H1 (cell line): ENCODE data around the gene ATP9B. TPM values are rescaled to one million over a fixed set of nuclear protein-coding genes. Genes with fewer than 3 reads are reported as not detected.

Source experiments
- CTCF ChIA-PET: fragments of 300-600 bp; sonication (Branson Sonifier 250); formaldehyde crosslinking; loops from one replicate; lab custom pipeline; 2021; ENCODE audit not compliant: partially characterized antibody; lab: Charles Lee
- POLR2A ChIA-PET: fragments of 300-600 bp; sonication (Branson Sonifier 250); formaldehyde crosslinking; loops from one replicate; lab custom pipeline; 2021; ENCODE audit warnings: inconsistent platforms; ENCODE audit not compliant: partially characterized antibody; lab: Charles Lee
- DNase-seq, 2 experiments: peaks; one replicate each; pipeline versions ENCODE4 v3.0.0 to v3.0.0-alpha.2; 2010 to 2022; ENCODE audit warnings: low spot score in 2 of 2, low read depth in 1 of 2, mixed read lengths in 1 of 2
- FAIRE-seq: peaks from 2 replicates; lab custom pipeline; 2011; peaks lifted over from hg19 to GRCh38; lab: Jason Lieb, UNC
- H2AFZ ChIP-seq: 2 replicates; pipeline ENCODE4 v1.8.1; 2012; ENCODE audit warnings: low read length, inconsistent platforms
- H2AK5ac ChIP-seq: 2 replicates; pipeline ENCODE4 v1.6.1; 2013; ENCODE audit warnings: low read depth, low read length
- H2BK120ac ChIP-seq: replicated peaks from 2 replicates; pipeline ENCODE3; 2013; ENCODE audit warnings: low read depth, low read length, inconsistent platforms
- H2BK12ac ChIP-seq: 2 replicates; pipeline ENCODE4 v1.6.1; 2013; ENCODE audit warnings: low read depth, low read length
- H2BK15ac ChIP-seq: 2 replicates; pipeline ENCODE4 v1.6.1; 2013; ENCODE audit warnings: low read length
- H2BK20ac ChIP-seq: 2 replicates; pipeline ENCODE4 v1.6.1; 2013; ENCODE audit warnings: low read length
- H2BK5ac ChIP-seq: 2 replicates; pipeline ENCODE4 v1.6.1; 2013; ENCODE audit warnings: low read depth, low read length
- H3K14ac ChIP-seq: 2 replicates; pipeline ENCODE4 v1.6.1; 2013; ENCODE audit warnings: inconsistent platforms; ENCODE audit not compliant: insufficient read length
- H3K18ac ChIP-seq: 2 replicates; pipeline ENCODE4 v1.6.1; 2013; ENCODE audit warnings: low read length; ENCODE audit errors: extremely low read depth
- H3K23ac ChIP-seq: 2 replicates; pipeline ENCODE4 v1.6.1; 2013; ENCODE audit warnings: inconsistent platforms; ENCODE audit not compliant: insufficient read length
- H3K23me2 ChIP-seq: 2 replicates; pipeline ENCODE4 v1.6.1; 2013; ENCODE audit warnings: low read depth, low read length
- H3K27ac ChIP-seq: 2 replicates; pipeline ENCODE4 v1.6.1; 2011; ENCODE audit warnings: low read depth, low read length, inconsistent platforms
- H3K27me3 ChIP-seq, 4 experiments: replicated peaks in 1 of 4; 1 replicate in 1 of 4; 2 replicates in 3 of 4; pipeline versions ENCODE4 v1.6.1 to v1.8.1; 2011 to 2013; ENCODE audit warnings: low read length in 3 of 4, mild to moderate bottlenecking in 3 of 4, inconsistent platforms in 2 of 4, mixed read lengths in 2 of 4, moderate library complexity in 1 of 4; ENCODE audit not compliant: control insufficient read depth in 3 of 4, insufficient read depth in 3 of 4; ENCODE audit errors: extremely low read depth in 1 of 4
- H3K36me3 ChIP-seq, 4 experiments: 2 replicates each; pipeline versions ENCODE4 v1.6.1 to v1.8.1; 2011 to 2013; ENCODE audit warnings: mild to moderate bottlenecking in 4 of 4, low read length in 3 of 4, moderate library complexity in 2 of 4, control low read depth in 1 of 4, inconsistent platforms in 1 of 4; ENCODE audit not compliant: insufficient read depth in 4 of 4, control insufficient read depth in 2 of 4
- H3K4ac ChIP-seq: replicated peaks from 2 replicates; pipeline ENCODE3; 2013; ENCODE audit warnings: low read length, low read depth, mixed read lengths, inconsistent platforms; ENCODE audit not compliant: insufficient read length
- H3K4me1 ChIP-seq, 4 experiments: replicated peaks in 1 of 4; 1 replicate in 1 of 4; 2 replicates in 3 of 4; pipeline versions ENCODE4 v1.6.1 to v1.8.1; 2011 to 2013; ENCODE audit warnings: low read length in 3 of 4, inconsistent platforms in 2 of 4, mixed read lengths in 1 of 4; ENCODE audit not compliant: insufficient read depth in 4 of 4, control insufficient read depth in 3 of 4
- H3K4me2 ChIP-seq, 2 experiments: 2 replicates each; pipeline versions ENCODE4 v1.6.1 to v1.8.1; 2011 to 2013; ENCODE audit warnings: low read depth in 2 of 2, low read length in 2 of 2, control low read depth in 1 of 2, inconsistent platforms in 1 of 2, mild to moderate bottlenecking in 1 of 2; ENCODE audit not compliant: insufficient read depth in 1 of 2
- H3K4me3 ChIP-seq, 4 experiments: fragments of 200-600, 300-600 bp in 1 of 4; sonication (generic), shearing (Covaris generic), sonication (Bioruptor Twin) in 1 of 4; 2 replicates each; pipeline versions ENCODE4 v1.5.1 to v1.8.1; 2011 to 2016; ENCODE audit warnings: low read length in 4 of 4, low read depth in 3 of 4, control low read depth in 2 of 4, inconsistent platforms in 2 of 4, mild to moderate bottlenecking in 2 of 4, mixed read lengths in 1 of 4, moderate library complexity in 1 of 4; ENCODE audit not compliant: insufficient read depth in 2 of 4; ENCODE audit errors: extremely low read depth in 1 of 4
- H3K56ac ChIP-seq: replicated peaks from 2 replicates; pipeline ENCODE3; 2013; ENCODE audit warnings: low read depth, mild to moderate bottlenecking, mixed read lengths, low read length, inconsistent platforms; ENCODE audit not compliant: insufficient read length
- H3K79me1 ChIP-seq: 2 replicates; pipeline ENCODE4 v1.6.1; 2013; ENCODE audit warnings: low read depth, low read length, control low read depth
- H3K79me2 ChIP-seq, 2 experiments: 2 replicates each; pipeline versions ENCODE4 v1.6.1 to v1.8.1; 2012 to 2013; ENCODE audit warnings: low read length in 2 of 2, mild to moderate bottlenecking in 2 of 2, inconsistent platforms in 1 of 2; ENCODE audit not compliant: insufficient read depth in 2 of 2, control insufficient read depth in 1 of 2
- H3K9ac ChIP-seq, 4 experiments: replicated peaks in 1 of 4; 1 replicate in 1 of 4; 2 replicates in 3 of 4; pipeline versions ENCODE4 v1.6.1 to v1.8.1; 2011 to 2013; ENCODE audit warnings: low read depth in 3 of 4, low read length in 3 of 4, control low read depth in 2 of 4, mild to moderate bottlenecking in 2 of 4, moderate library complexity in 2 of 4, inconsistent platforms in 1 of 4; ENCODE audit errors: extremely low read depth in 1 of 4
- H3K9me3 ChIP-seq, 2 experiments: 2 replicates each; pipeline versions ENCODE4 v1.6.1 to v1.8.1; 2012 to 2013; ENCODE audit warnings: mild to moderate bottlenecking in 2 of 2, moderate library complexity in 2 of 2, control low read depth in 1 of 2, inconsistent platforms in 1 of 2, low read depth in 1 of 2, low read length in 1 of 2, mixed read lengths in 1 of 2; ENCODE audit not compliant: insufficient read depth in 2 of 2
- H4K20me1 ChIP-seq, 2 experiments: replicated peaks in 1 of 2; 2 replicates each; pipeline versions ENCODE3 to v1.8.1; 2011 to 2013; ENCODE audit warnings: inconsistent platforms in 2 of 2, low read length in 2 of 2, mild to moderate bottlenecking in 1 of 2; ENCODE audit not compliant: insufficient read depth in 2 of 2, control insufficient read depth in 1 of 2
- H4K5ac ChIP-seq: 2 replicates; pipeline ENCODE4 v1.6.1; 2013; ENCODE audit warnings: low read length, low read depth, mixed read lengths, inconsistent platforms; ENCODE audit not compliant: insufficient read length
- H4K8ac ChIP-seq: 2 replicates; pipeline ENCODE4 v1.8.0; 2013; ENCODE audit warnings: mild to moderate bottlenecking, moderate library complexity, low read length, inconsistent platforms; ENCODE audit not compliant: insufficient read depth; ENCODE audit errors: extremely low read depth
- H4K91ac ChIP-seq: replicated peaks from 2 replicates; pipeline ENCODE3; 2013; ENCODE audit warnings: low read length, mixed read lengths, inconsistent platforms; ENCODE audit not compliant: insufficient read length
- BCL11A ChIP-seq, 2 experiments: IDR thresholded peaks; one replicate each; pipeline ENCODE4 v1.6.1; 2011; ENCODE audit warnings: low read depth in 2 of 2, low read length in 2 of 2, mild to moderate bottlenecking in 2 of 2
- GTF2F1 ChIP-seq: IDR thresholded peaks from 2 replicates; pipeline ENCODE4 v1.6.1; 2012; ENCODE audit warnings: low read depth, low read length, improper control_type of control experiment, borderline replicate concordance
- HDAC6 ChIP-seq: IDR thresholded peaks from one replicate; pipeline ENCODE4 v1.7.1; 2012; ENCODE audit warnings: low read depth, mild to moderate bottlenecking, inconsistent platforms, low read length, moderate library complexity
- KDM1A ChIP-seq: fragments of 200-600, 300-600 bp; sonication (generic); IDR thresholded peaks from 2 replicates; pipeline ENCODE4 v1.7.1; 2016; ENCODE audit warnings: mild to moderate bottlenecking, low read length, borderline replicate concordance
- KDM5A ChIP-seq: fragments of 200-600 bp; IDR thresholded peaks from 2 replicates; pipeline ENCODE4 v1.7.1; 2012; ENCODE audit warnings: mild to moderate bottlenecking, low read length, inconsistent platforms, mixed read lengths
- NANOG ChIP-seq: IDR thresholded peaks from 2 replicates; pipeline ENCODE4 v1.6.1; 2011; ENCODE audit warnings: low read length, low read depth, mild to moderate bottlenecking, inconsistent platforms; ENCODE audit not compliant: insufficient read depth, poor library complexity, severe bottlenecking
- PHF8 ChIP-seq: fragments of 200-600 bp; sonication (generic); conservative IDR thresholded peaks from 2 replicates; pipeline ENCODE4 v1.7.1; 2012; ENCODE audit warnings: low read depth, mild to moderate bottlenecking, inconsistent platforms, low read length, moderate library complexity
- RBBP5 ChIP-seq: IDR thresholded peaks from 2 replicates; pipeline ENCODE4 v1.7.1; 2012; ENCODE audit warnings: low read depth, mild to moderate bottlenecking, inconsistent platforms, low read length, moderate library complexity, borderline replicate concordance
- SAP30 ChIP-seq: fragments of 300-600 bp; sonication (generic); IDR thresholded peaks from 2 replicates; pipeline ENCODE4 v1.7.1; 2012; ENCODE audit warnings: low read length, moderate library complexity, mild to moderate bottlenecking, inconsistent platforms; ENCODE audit not compliant: insufficient read depth, insufficient replicate concordance
- YY1 ChIP-seq: IDR thresholded peaks from 2 replicates; pipeline ENCODE4 v1.6.1; 2011; ENCODE audit warnings: low read depth, mild to moderate bottlenecking, low read length
- WGBS, 2 experiments: shearing (Covaris generic) in 1 of 2; methylation state at CpG; one replicate each; pipeline versions ENCODE4 v1.1.6 to v1.1.7; 2013 to 2015; ENCODE audit warnings: low lambda C conversion rate in 2 of 2, mixed read lengths in 2 of 2, inconsistent platforms in 1 of 2, low coverage in 1 of 2, missing lambda C conversion rate in 1 of 2; ENCODE audit not compliant: insufficient replicate concordance in 2 of 2, insufficient coverage in 1 of 2, insufficient read length in 1 of 2; ENCODE audit errors: extremely low coverage in 1 of 2, missing lambda C conversion rate in 1 of 2; 5-methylcytosine and 5-hydroxymethylcytosine counted together
- polyA plus RNA-seq, 7 experiments: library from polyadenylated mRNA; depleted of rRNA in 3 of 7; stranded (reverse) in 5 of 7; unstranded in 2 of 7; fragments of >200 nt in 5 of 7; fragments of 200-250 nt in 2 of 7; gene quantifications; 1 replicate in 5 of 7; 2 replicates in 1 of 7; 4 replicates in 1 of 7; pipeline versions ENCODE4 v1.2.1 to v1.2.3, GENCODE V29; 2011 to 2013; ENCODE audit warnings: missing spikeins in 2 of 7, mixed read lengths in 2 of 7
- total RNA-seq: library from RNA; stranded (reverse); fragmentation: NEBNext Ultra II Directional; extraction: Animal tissue kit (Norgen Biotek cat#: 25700); gene quantifications from 2 replicates; pipeline ENCODE4 v1.2.1, GENCODE V29; 2021

The ATP9B gene
- total and polyA plus RNA-seq, 2 of the 8 experiments (the other 6 are each of a cell fraction or from before 2014, with no cell fraction given) = 15.1 to 21.7 TPM

DNA sequence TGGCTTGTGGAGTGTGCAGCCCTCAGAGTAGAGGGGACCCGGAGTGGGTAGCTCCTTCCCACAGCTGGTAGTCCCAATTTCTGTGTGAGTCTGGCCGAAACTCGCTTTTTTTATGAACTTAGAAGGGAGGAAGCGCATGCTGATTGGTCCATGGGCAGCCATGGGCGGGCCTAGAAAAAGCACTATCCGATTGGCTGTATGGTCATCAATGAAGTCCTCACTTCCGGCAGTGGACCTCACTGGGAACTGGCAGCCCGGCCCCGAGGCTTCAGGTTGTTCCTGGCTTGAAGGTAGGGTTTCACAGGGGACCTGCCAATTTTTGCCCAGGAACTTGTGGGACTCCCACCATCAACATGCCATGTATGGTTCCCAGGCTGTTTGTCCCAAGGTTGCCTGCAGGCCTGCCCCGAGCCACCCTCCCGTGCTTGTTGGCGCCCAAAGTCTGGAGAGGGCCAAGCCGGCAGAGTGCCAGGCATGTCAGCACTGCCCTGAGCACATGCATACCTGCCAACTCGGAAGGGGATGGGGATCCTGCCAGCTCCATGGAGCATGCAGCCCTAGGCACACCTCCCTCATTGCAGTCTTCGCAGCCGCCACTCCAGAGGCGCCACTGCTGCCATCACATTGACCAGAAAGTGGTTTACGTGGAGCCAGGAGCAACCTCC is 98.5 kb downstream of the ATP9B start:
- H3K23ac ChIP-seq = no peak overlapping the region
- no peak overlapping the region for H3K56ac ChIP-seq
- FAIRE-seq (no peak), DNase-seq (no peak)
- H2BK120ac ChIP-seq = no peak overlapping the region
- H2BK5ac ChIP-seq = no peak overlapping the region
- peaks cover 0 to 5% of the 10 kb centered on the region in 2 experiments; a peak in 1 of 4 replicates for H3K9me3 ChIP-seq
- no peaks in the 10 kb centered on the region for H4K20me1 ChIP-seq
- no peak overlapping the region for H3K4ac ChIP-seq
- no peak overlapping the region for H3K4me3 ChIP-seq
- H2BK20ac ChIP-seq = no peak overlapping the region
- no peak overlapping the region for H3K9ac ChIP-seq
- H2BK15ac ChIP-seq = no peak overlapping the region
- H3K18ac ChIP-seq = no peak overlapping the region
- no peaks in the 10 kb centered on the region for H3K4me1 ChIP-seq
- H3K4me2 ChIP-seq = no peak overlapping the region
- no peak overlapping the region for H4K8ac ChIP-seq
- TF ChIP-seq RBBP5 = no peak
- no peak for TF ChIP-seq KDM1A
- TF ChIP-seq NANOG = no peak
- TF ChIP-seq YY1 = no peak
- no peak for TF ChIP-seq SAP30
- no peak for TF ChIP-seq KDM5A
- TF ChIP-seq BCL11A (IDR thresholded peaks at IDR 0.05; ENCODE audit: low read depth in 2 of 2, low read length in 2 of 2) = no peak
- TF ChIP-seq PHF8 = no peak
- TF ChIP-seq HDAC6 = no peak
- no peak for TF ChIP-seq GTF2F1
- no peak overlapping the region for H4K5ac ChIP-seq
- H2AFZ ChIP-seq = no peak overlapping the region
- no peak overlapping the region for H3K27ac ChIP-seq
- no peaks in the 10 kb centered on the region; the same call in 1 of the 2 replicates for H3K79me1 ChIP-seq
- no peaks in the 10 kb centered on the region for H3K23me2 ChIP-seq
- H3K14ac ChIP-seq = no peak overlapping the region
- POLR2A ChIA-PET = no interaction called here
- H3K36me3 ChIP-seq = peaks cover 0 to 11% (median 6%) of the 10 kb centered on the region in 4 experiments; a peak in 5 of 8 replicates
- H2AK5ac ChIP-seq = no peak overlapping the region
- 84% methylated on average over 18 of the region's 18 CpGs; no CpG with 5 or more reads in 1 of the 2 experiments for WGBS, 2 experiments
- H3K27me3 ChIP-seq = no peaks in the 10 kb centered on the region
- H2BK12ac ChIP-seq = no peak overlapping the region
- H3K79me2 ChIP-seq = no peaks in the 10 kb centered on the region
- H4K91ac ChIP-seq = no peak overlapping the region
- CTCF ChIA-PET = interaction anchor here (1.4 kb wide), 1 partner anchor 13 kb away, joined by 3 read pairs; no protein-coding TSS in a partner anchor
